Upper lobe of left lung (tissue), 4 donors: Measurements from ENCODE around the gene AFF3.

ENCODE experiments used
- EP300 ChIP-seq, 4 donors: sonication (generic); formaldehyde crosslinking; IDR thresholded peaks; one replicate each; pipeline ENCODE4 v1.5.1; 2017; ENCODE audit warnings: antibody characterized with exemption in 4 of 4, control low read depth in 2 of 4
- POLR2A ChIP-seq, 4 donors: fragments of 450-650 bp; IDR thresholded peaks; one replicate each; pipeline ENCODE4 v1.5.1; 2016 to 2017; ENCODE audit warnings: antibody characterized with exemption in 4 of 4, mild to moderate bottlenecking in 2 of 4
- POLR2AphosphoS5 ChIP-seq, 2 donors: sonication (generic); formaldehyde crosslinking; IDR thresholded peaks; one replicate each; pipeline ENCODE4 v1.5.1; 2017; ENCODE audit warnings: antibody characterized with exemption in 2 of 2
- TF ChIP-seq, protein P1 (sequence below), 6 experiments: fragments of 450-650 bp in 4 of 6; fragments of 200-600 bp in 2 of 6; sonication (generic) in 2 of 6; IDR thresholded peaks; one replicate each; pipeline ENCODE4 v1.5.1; 2016 to 2019; ENCODE audit warnings: antibody characterized with exemption in 6 of 6

DNA sequence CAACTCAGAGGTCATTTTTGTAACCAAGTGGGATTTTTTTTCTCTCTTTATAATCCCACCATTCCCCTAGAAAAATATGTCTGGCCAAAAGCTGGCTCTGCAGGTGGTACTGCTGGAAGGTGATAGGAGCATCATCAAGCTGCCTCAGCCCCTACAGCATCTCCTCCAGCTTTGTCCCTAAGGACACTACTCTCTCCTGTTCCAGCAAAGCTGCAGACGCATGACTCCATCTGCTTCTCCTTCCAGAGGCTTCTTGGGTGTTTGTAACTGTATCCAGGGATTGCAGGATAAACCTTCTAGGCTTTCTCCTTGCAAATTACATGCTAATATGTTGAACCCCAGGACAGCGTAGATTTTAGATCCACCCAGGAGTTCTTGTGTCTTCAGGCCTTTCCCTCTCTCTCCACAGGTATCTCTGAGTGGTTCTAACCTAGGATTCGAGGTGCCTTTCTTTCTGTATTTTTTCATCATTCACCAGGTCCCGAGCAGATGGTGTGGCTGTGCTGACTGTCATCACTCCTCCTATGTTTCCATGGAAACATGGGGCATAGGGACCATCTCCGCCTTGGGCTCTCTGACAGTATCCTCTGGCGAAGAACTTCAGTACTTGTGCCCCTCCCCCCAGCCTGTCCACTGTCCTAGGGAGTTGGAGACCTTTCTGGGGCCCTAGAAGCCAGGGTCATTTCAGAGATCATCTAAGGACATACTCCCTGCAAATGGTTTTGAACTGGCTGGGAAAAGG lies 34.3 kb downstream of the AFF3 start:
- TF ChIP-seq, protein P1, sequence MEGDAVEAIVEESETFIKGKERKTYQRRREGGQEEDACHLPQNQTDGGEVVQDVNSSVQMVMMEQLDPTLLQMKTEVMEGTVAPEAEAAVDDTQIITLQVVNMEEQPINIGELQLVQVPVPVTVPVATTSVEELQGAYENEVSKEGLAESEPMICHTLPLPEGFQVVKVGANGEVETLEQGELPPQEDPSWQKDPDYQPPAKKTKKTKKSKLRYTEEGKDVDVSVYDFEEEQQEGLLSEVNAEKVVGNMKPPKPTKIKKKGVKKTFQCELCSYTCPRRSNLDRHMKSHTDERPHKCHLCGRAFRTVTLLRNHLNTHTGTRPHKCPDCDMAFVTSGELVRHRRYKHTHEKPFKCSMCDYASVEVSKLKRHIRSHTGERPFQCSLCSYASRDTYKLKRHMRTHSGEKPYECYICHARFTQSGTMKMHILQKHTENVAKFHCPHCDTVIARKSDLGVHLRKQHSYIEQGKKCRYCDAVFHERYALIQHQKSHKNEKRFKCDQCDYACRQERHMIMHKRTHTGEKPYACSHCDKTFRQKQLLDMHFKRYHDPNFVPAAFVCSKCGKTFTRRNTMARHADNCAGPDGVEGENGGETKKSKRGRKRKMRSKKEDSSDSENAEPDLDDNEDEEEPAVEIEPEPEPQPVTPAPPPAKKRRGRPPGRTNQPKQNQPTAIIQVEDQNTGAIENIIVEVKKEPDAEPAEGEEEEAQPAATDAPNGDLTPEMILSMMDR (IDR thresholded peaks at IDR 0.05): no peak
- TF ChIP-seq POLR2A (IDR thresholded peaks at IDR 0.05) (no peak), POLR2AphosphoS5 (IDR thresholded peaks at IDR 0.05) (no peak), EP300 (IDR thresholded peaks at IDR 0.05) (no peak)
